Neural progenitor cell (in vitro differentiated cells): ENCODE results near the gene ARNT2. TPM values are rescaled to one million over a fixed set of nuclear protein-coding genes. Genes with fewer than 3 reads are reported as not detected.

ENCODE experiments used
- DNase-seq: peaks from one replicate; pipeline ENCODE4 v3.0.0-alpha.2; 2016; ENCODE audit warnings: low spot score
- H2AFZ ChIP-seq: fragments of 200-600 bp; sonication (generic); replicated peaks from 2 replicates; pipeline ENCODE4 v1.6.1; 2016; ENCODE audit warnings: antibody characterized with exemption
- H3F3A ChIP-seq: fragments of 200-600 bp; sonication (generic); 2 replicates; pipeline ENCODE4 v1.6.1; 2016; ENCODE audit warnings: antibody characterized with exemption, low read depth
- H3K27ac ChIP-seq: fragments of 200-600 bp; sonication (generic); 2 replicates; pipeline ENCODE4 v1.5.1; 2016; ENCODE audit warnings: mild to moderate bottlenecking
- H3K27me3 ChIP-seq: fragments of 200-600 bp; sonication (generic); 2 replicates; pipeline ENCODE4 v1.6.1; 2016; ENCODE audit warnings: mild to moderate bottlenecking, moderate library complexity
- H3K36me3 ChIP-seq: fragments of 200-600 bp; sonication (generic); 2 replicates; pipeline ENCODE4 v1.5.1; 2016
- H3K4me1 ChIP-seq: fragments of 200-600 bp; sonication (generic); 2 replicates; pipeline ENCODE4 v1.6.1; 2016; ENCODE audit warnings: mixed run types
- H3K4me2 ChIP-seq: fragments of 200-600 bp; sonication (generic); 2 replicates; pipeline ENCODE4 v1.6.1; 2016
- H3K4me3 ChIP-seq: fragments of 200-600 bp; sonication (generic); 2 replicates; pipeline ENCODE4 v1.5.1; 2016
- H3K79me2 ChIP-seq: fragments of 200-600 bp; sonication (generic); 2 replicates; pipeline ENCODE4 v1.6.1; 2016; ENCODE audit warnings: low read depth
- H3K9ac ChIP-seq: fragments of 200-600 bp; sonication (generic); 2 replicates; pipeline ENCODE4 v1.6.1; 2016
- H3K9me3 ChIP-seq: fragments of 200-600 bp; sonication (generic); 2 replicates; pipeline ENCODE4 v1.5.1; 2016; ENCODE audit warnings: low read depth
- H4K20me1 ChIP-seq: fragments of 200-600 bp; sonication (generic); 2 replicates; pipeline ENCODE4 v1.6.1; 2016; ENCODE audit warnings: low read depth
- H3K27ac Mint-ChIP-seq: 3 replicates; pipeline ENCODE4 v1.8.0; 2021; ENCODE audit warnings: mixed read lengths
- H3K27me3 Mint-ChIP-seq: 2 replicates; pipeline ENCODE4 v1.8.0; 2022; ENCODE audit warnings: low read depth, mild to moderate bottlenecking, inconsistent platforms, moderate library complexity, mixed read lengths; ENCODE audit not compliant: insufficient read depth
- H3K36me3 Mint-ChIP-seq: 3 replicates; pipeline ENCODE4 v1.8.0; 2021; ENCODE audit warnings: mixed read lengths
- H3K4me1 Mint-ChIP-seq: 3 replicates; pipeline ENCODE4 v1.8.0; 2021; ENCODE audit warnings: mixed read lengths
- H3K4me3 Mint-ChIP-seq: 3 replicates; pipeline ENCODE4 v1.8.0; 2021; ENCODE audit warnings: mild to moderate bottlenecking, moderate library complexity, mixed read lengths
- H3K9me3 Mint-ChIP-seq: 3 replicates; pipeline ENCODE4 v1.8.0; 2020; ENCODE audit warnings: mixed read lengths
- EZH2 ChIP-seq: fragments of 200-600 bp; sonication (generic); IDR thresholded peaks from 2 replicates; pipeline ENCODE4 v1.6.1; 2017; ENCODE audit warnings: antibody characterized with exemption, mild to moderate bottlenecking, moderate library complexity
- EZH2phosphoT487 ChIP-seq: fragments of 200-600 bp; sonication (generic); IDR thresholded peaks from 2 replicates; pipeline ENCODE4 v1.6.1; 2017; ENCODE audit warnings: antibody characterized with exemption
- total RNA-seq: library from RNA; depleted of rRNA; stranded (reverse); fragments of >200 nt; gene quantifications from 2 replicates; pipeline ENCODE4 v1.2.3, GENCODE V29; 2015; ENCODE audit warnings: low replicate concordance
- TF ChIP-seq, protein P1 (sequence below): fragments of 200-600 bp; sonication (generic); IDR thresholded peaks from 2 replicates; pipeline ENCODE4 v1.5.1; 2017; ENCODE audit warnings: antibody characterized with exemption, mild to moderate bottlenecking

The ARNT2 gene
- total RNA-seq, 1 donor from 2014 or later, result 15.7 TPM

- no peak overlapping the region for H3K4me3 Mint-ChIP-seq
- no peaks in the 10 kb centered on the region for H3K4me1 Mint-ChIP-seq
- H3K36me3 Mint-ChIP-seq, result peaks cover 27% of the 10 kb centered on the region
- Histone ChIP-seq H3K79me2 (no peaks in the 10 kb centered on the region), H3K36me3 (no peaks in the 10 kb centered on the region), H3K27me3 (no peaks in the 10 kb centered on the region), H3K9ac (no peak overlapping the region), H3K4me3 (no peak overlapping the region), H2AFZ (no peak overlapping the region), H3K27ac (no peak overlapping the region), H3K4me2 (no peak overlapping the region), H3K9me3 (no peaks in the 10 kb centered on the region), H4K20me1 (no peaks in the 10 kb centered on the region), H3F3A (no peaks in the 10 kb centered on the region), H3K4me1 (no peaks in the 10 kb centered on the region)
- no peaks in the 10 kb centered on the region for H3K9me3 Mint-ChIP-seq
- no peak overlapping the region for H3K27ac Mint-ChIP-seq
- no peak for TF ChIP-seq EZH2
- TF ChIP-seq EZH2phosphoT487, result no peak
- TF ChIP-seq, protein P1, sequence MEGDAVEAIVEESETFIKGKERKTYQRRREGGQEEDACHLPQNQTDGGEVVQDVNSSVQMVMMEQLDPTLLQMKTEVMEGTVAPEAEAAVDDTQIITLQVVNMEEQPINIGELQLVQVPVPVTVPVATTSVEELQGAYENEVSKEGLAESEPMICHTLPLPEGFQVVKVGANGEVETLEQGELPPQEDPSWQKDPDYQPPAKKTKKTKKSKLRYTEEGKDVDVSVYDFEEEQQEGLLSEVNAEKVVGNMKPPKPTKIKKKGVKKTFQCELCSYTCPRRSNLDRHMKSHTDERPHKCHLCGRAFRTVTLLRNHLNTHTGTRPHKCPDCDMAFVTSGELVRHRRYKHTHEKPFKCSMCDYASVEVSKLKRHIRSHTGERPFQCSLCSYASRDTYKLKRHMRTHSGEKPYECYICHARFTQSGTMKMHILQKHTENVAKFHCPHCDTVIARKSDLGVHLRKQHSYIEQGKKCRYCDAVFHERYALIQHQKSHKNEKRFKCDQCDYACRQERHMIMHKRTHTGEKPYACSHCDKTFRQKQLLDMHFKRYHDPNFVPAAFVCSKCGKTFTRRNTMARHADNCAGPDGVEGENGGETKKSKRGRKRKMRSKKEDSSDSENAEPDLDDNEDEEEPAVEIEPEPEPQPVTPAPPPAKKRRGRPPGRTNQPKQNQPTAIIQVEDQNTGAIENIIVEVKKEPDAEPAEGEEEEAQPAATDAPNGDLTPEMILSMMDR, result no peak
- no peak for DNase-seq
- H3K27me3 Mint-ChIP-seq, result peaks cover 2% of the 10 kb centered on the region
Measured at GRCh38 chr15:80561500-80561899, 157.3 kb downstream of the ARNT2 start.

- Histone ChIP-seq H3K4me3 (no peak overlapping the region), H4K20me1 (no peaks in the 10 kb centered on the region), H2AFZ (no peak overlapping the region), H3K36me3 (no peaks in the 10 kb centered on the region), H3K27me3 (no peaks in the 10 kb centered on the region), H3K4me1 (no peaks in the 10 kb centered on the region), H3K27ac (no peak overlapping the region), H3F3A (no peaks in the 10 kb centered on the region), H3K4me2 (no peak overlapping the region), H3K79me2 (no peaks in the 10 kb centered on the region), H3K9me3 (no peaks in the 10 kb centered on the region), H3K9ac (no peak overlapping the region)
- Mint-ChIP-seq H3K27me3 (peaks cover 2% of the 10 kb centered on the region), H3K27ac (no peak overlapping the region), H3K4me3 (no peak overlapping the region), H3K4me1 (no peaks in the 10 kb centered on the region), H3K36me3 (peaks cover 24% of the 10 kb centered on the region), H3K9me3 (no peaks in the 10 kb centered on the region)
- no peak for TF ChIP-seq EZH2phosphoT487
- TF ChIP-seq, protein P1, result no peak
- no peak for TF ChIP-seq EZH2
- DNase-seq, result no peak
Measured at GRCh38 chr15:80562033-80562432, 157.9 kb downstream of the ARNT2 start.

- no peak overlapping the region for H3K4me3 ChIP-seq
- no peak overlapping the region for H3K27ac Mint-ChIP-seq
Measured at GRCh38 chr15:80562846-80563245, 158.7 kb downstream of the ARNT2 start.

More at GRCh38 chr15:80562846-80563245, 158.7 kb downstream of the ARNT2 start:
- H4K20me1 ChIP-seq, result no peaks in the 10 kb centered on the region
- H3K79me2 ChIP-seq, result no peaks in the 10 kb centered on the region
- no peaks in the 10 kb centered on the region for H3K9me3 ChIP-seq
- no peak overlapping the region for H3K27ac ChIP-seq
- TF ChIP-seq, protein P1, result no peak
- no peak for TF ChIP-seq EZH2
- TF ChIP-seq EZH2phosphoT487, result no peak
- Mint-ChIP-seq H3K4me3 (no peak overlapping the region), H3K4me1 (peaks cover 4% of the 10 kb centered on the region), H3K27me3 (peaks cover 2% of the 10 kb centered on the region), H3K9me3 (no peaks in the 10 kb centered on the region), H3K36me3 (peaks cover 21% of the 10 kb centered on the region)
- H3F3A ChIP-seq, result no peaks in the 10 kb centered on the region
- peaks cover 4% of the 10 kb centered on the region for H3K4me1 ChIP-seq
- no peak overlapping the region for H2AFZ ChIP-seq
- H3K36me3 ChIP-seq, result no peaks in the 10 kb centered on the region
- DNase-seq, result no peak
- no peak overlapping the region for H3K4me2 ChIP-seq
- H3K27me3 ChIP-seq, result no peaks in the 10 kb centered on the region
- H3K9ac ChIP-seq, result no peak overlapping the region
